HEK293T (cell line): ENCODE measurements around the gene HHIPL1.

Source experiments
- CTCF ChIA-PET: fragments of 350-600 bp; formaldehyde crosslinking; extraction: SDS; loops from one replicate; lab custom pipeline; 2021; ENCODE audit warnings: antibody characterized with exemption, inconsistent platforms; lab: Yijun Ruan, JAX
- POLR2A ChIA-PET: fragments of 350-600 bp; formaldehyde crosslinking; extraction: SDS; loops from one replicate; lab custom pipeline; 2020; ENCODE audit warnings: antibody characterized with exemption, inconsistent platforms; lab: Yijun Ruan, JAX
- DNase-seq: peaks from one replicate; pipeline ENCODE4 v3.0.0; 2012; ENCODE audit warnings: mixed read lengths; ENCODE audit errors: extremely low spot score
- ARNT ChIP-seq: fragments of 450-650 bp; IDR thresholded peaks from 2 replicates; pipeline ENCODE4 v1.6.1; 2017; ENCODE audit warnings: mild to moderate bottlenecking
- BHLHE40 ChIP-seq: fragments of 450-650 bp; IDR thresholded peaks from 2 replicates; pipeline ENCODE4 v1.6.1; 2016; ENCODE audit warnings: mild to moderate bottlenecking, moderate library complexity, borderline replicate concordance
- CTBP1 ChIP-seq: fragments of 450-650 bp; IDR thresholded peaks from 2 replicates; pipeline ENCODE4 v1.6.1; 2016; ENCODE audit warnings: borderline replicate concordance
- ELF4 ChIP-seq: fragments of 450-650 bp; IDR thresholded peaks from 2 replicates; pipeline ENCODE4 v1.6.1; 2017; ENCODE audit warnings: antibody characterized with exemption
- FOXA1 ChIP-seq: fragments of 450-650 bp; IDR thresholded peaks from 2 replicates; pipeline ENCODE4 v1.6.1; 2016; ENCODE audit warnings: mild to moderate bottlenecking
- FOXK2 ChIP-seq: fragments of 450-650 bp; IDR thresholded peaks from 2 replicates; pipeline ENCODE4 v1.6.1; 2016; ENCODE audit warnings: mild to moderate bottlenecking
- FOXM1 ChIP-seq: fragments of 450-650 bp; IDR thresholded peaks from 2 replicates; pipeline ENCODE4 v1.6.1; 2017; ENCODE audit warnings: mild to moderate bottlenecking, borderline replicate concordance
- HDGF ChIP-seq: fragments of 450-650 bp; IDR thresholded peaks from 2 replicates; pipeline ENCODE4 v1.6.1; 2017; ENCODE audit warnings: antibody characterized with exemption, borderline replicate concordance
- L3MBTL2 ChIP-seq: fragments of 450-650 bp; conservative IDR thresholded peaks from 2 replicates; pipeline ENCODE4 v1.6.1; 2016; ENCODE audit warnings: mild to moderate bottlenecking
- LEF1 ChIP-seq: fragments of 450-650 bp; IDR thresholded peaks from 2 replicates; pipeline ENCODE4 v1.6.1; 2017; ENCODE audit warnings: mild to moderate bottlenecking, borderline replicate concordance
- NFRKB ChIP-seq: fragments of 450-650 bp; IDR thresholded peaks from 2 replicates; pipeline ENCODE4 v1.6.1; 2016; ENCODE audit warnings: mild to moderate bottlenecking, moderate library complexity
- SP1 ChIP-seq: fragments of 450-650 bp; IDR thresholded peaks from 2 replicates; pipeline ENCODE4 v1.6.1; 2017
- SUZ12 ChIP-seq: fragments of 450-650 bp; IDR thresholded peaks from 2 replicates; pipeline ENCODE4 v1.6.1; 2016; ENCODE audit warnings: mild to moderate bottlenecking
- TARDBP ChIP-seq: fragments of 450-650 bp; IDR thresholded peaks from 2 replicates; pipeline ENCODE4 v1.6.1; 2016
- ZNF384 ChIP-seq: fragments of 450-650 bp; IDR thresholded peaks from 2 replicates; pipeline ENCODE4 v1.6.1; 2016
- TF ChIP-seq, protein P1 (sequence below): fragments of 450-650 bp; IDR thresholded peaks from 2 replicates; pipeline ENCODE4 v1.6.1; 2016

Gene HHIPL1

DNA sequence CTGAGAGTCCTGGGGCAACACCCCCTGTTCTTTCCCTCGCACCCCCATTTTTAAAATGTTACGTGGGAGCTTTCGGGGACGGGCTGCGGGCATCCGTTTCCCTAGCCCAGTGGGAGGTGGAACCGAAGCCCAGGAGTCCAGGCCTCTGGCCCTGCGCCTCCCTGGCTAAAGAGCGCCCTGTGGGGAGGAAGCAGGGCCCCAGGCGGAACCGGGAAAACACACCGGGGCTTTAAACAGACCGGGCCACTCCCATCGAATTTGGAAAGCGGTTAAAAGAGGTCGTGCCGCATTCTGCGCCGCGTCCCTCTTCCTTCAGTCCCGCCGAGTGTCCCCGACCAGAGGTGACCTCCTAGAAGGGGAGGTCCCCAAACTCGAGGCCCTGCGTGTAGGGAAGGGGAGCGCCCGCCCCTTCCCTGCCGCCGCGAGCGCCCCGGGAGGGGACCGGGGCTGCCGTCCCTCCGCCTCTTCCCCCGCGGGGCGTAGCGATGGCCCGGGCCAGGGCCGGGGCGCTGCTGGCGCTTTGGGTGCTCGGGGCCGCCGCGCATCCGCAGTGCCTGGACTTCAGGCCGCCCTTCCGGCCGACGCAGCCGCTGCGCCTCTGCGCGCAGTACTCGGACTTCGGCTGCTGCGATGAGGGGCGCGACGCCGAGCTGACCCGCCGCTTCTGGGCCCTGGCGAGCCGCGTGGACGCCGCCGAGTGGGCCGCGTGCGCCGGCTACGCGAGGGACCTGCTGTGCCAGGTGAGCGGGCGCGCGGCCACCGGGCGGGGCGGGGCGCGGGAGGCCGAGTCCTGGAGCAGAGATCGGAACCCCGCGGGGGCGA, at the start of gene HHIPL1:
Gene HHIPL1, plus strand, starts transcription at position 407 of the 822 bp plus-strand sequence. Its CDS starts 79 bp downstream, at position 486.
- TF ChIP-seq ZNF384 (no peak), LEF1 (no peak), ELF4 (no peak), BHLHE40 (no peak), SP1 (no peak), FOXK2 (no peak), L3MBTL2 (no peak), CTBP1 (no peak), TARDBP (no peak), FOXA1 (no peak), NFRKB (no peak)
- TF ChIP-seq, protein P1, sequence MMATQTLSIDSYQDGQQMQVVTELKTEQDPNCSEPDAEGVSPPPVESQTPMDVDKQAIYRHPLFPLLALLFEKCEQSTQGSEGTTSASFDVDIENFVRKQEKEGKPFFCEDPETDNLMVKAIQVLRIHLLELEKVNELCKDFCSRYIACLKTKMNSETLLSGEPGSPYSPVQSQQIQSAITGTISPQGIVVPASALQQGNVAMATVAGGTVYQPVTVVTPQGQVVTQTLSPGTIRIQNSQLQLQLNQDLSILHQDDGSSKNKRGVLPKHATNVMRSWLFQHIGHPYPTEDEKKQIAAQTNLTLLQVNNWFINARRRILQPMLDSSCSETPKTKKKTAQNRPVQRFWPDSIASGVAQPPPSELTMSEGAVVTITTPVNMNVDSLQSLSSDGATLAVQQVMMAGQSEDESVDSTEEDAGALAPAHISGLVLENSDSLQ = no peak
- POLR2A ChIA-PET = no interaction called here
- no peak for DNase-seq
- CTCF ChIA-PET = no interaction called here

DNA sequence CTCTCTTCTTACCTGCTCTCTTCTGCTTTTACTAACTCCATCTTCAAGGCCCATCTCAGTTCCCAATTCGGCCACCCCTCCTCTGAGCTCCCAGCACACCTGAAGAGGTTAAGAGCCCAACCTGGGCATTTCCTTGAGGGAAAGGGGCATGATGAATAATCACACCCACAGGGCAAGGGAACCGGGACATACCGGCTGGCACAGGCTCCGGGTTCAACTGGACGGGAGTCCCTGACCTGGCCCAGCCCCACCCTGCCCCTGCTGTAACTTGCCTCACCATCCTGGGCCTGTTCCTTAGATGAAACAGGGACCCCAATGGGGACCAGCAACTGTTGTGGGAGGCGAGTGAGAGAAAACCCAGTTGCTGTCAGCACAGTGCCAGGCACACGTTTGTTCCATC, 49.4 kb upstream of the HHIPL1 start:
- ChIA-PET CTCF (no interaction called here), POLR2A (no interaction called here)
- no peak for DNase-seq
- no peak for TF ChIP-seq SUZ12
- no peak for TF ChIP-seq BHLHE40
- no peak for TF ChIP-seq FOXA1
- no peak for TF ChIP-seq TARDBP
- no peak for TF ChIP-seq ELF4
- no peak for TF ChIP-seq CTBP1
- TF ChIP-seq SP1 = no peak
- no peak for TF ChIP-seq FOXK2
- no peak for TF ChIP-seq HDGF
- TF ChIP-seq, protein P1 = no peak
- no peak for TF ChIP-seq L3MBTL2
- TF ChIP-seq FOXM1 = no peak
- no peak for TF ChIP-seq ZNF384
- no peak for TF ChIP-seq ARNT
- no peak for TF ChIP-seq LEF1
- TF ChIP-seq NFRKB = no peak

DNA sequence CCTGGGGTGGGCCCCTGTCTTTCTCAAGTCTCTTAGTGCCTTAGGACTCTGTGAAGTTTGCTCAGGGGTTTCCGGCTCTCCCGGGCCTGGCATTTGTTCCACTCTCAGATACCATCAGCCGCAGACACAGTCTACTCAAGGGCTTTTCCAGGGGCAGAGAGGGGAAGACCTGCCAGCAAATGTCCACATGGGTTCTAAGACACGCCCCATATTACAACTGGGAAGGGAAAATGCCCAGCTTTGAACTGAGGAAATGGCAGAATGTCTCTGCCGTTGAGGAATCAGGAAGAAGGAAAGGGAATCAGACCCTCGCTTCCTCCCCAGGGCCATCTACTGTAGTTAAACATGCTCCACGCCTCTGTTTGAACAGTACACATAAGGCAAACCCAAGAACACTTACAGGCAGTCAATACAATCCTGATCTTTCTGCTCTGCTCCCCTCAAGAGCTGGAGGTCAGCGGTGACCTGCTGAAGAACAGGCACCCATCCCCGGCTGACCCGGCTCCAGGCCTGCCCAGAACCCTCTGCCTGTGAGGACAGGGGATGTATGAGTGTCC, 48.8 kb upstream of the HHIPL1 start:
- DNase-seq = no peak
- TF ChIP-seq ZNF384 = no peak
- no peak for TF ChIP-seq BHLHE40
- no peak for TF ChIP-seq L3MBTL2
- TF ChIP-seq TARDBP = no peak
- no peak for TF ChIP-seq LEF1
- TF ChIP-seq NFRKB = no peak
- TF ChIP-seq FOXM1 = no peak
- TF ChIP-seq SP1 = no peak
- TF ChIP-seq, protein P1 = no peak
- TF ChIP-seq FOXA1 = no peak
- no peak for TF ChIP-seq CTBP1
- TF ChIP-seq FOXK2 = no peak
- no peak for TF ChIP-seq SUZ12
- no peak for TF ChIP-seq HDGF
- TF ChIP-seq ELF4 = no peak
- POLR2A ChIA-PET = no interaction called here
- CTCF ChIA-PET = no interaction called here

DNA sequence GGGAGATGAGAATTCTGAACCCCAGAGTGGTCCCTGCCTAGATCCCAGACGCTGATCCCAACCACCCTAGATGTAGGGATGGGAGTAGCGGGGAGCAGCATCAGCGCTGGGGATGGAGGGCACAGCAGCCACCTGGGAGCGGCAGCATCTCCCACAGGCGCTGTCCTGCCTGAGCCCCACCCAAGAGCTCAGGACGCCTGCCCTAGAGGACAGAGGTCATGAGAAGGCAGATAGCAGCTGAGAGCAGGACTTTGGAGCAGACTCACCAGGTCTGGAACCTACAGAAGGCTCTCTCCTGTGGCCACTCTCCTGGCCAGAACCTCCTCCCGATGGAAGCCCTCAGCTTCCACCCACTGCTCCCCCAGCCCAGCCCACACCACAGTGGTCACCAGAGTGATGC, 48.2 kb upstream of the HHIPL1 start:
- no peak for DNase-seq
- ChIA-PET POLR2A (no interaction called here), CTCF (no interaction called here)
- TF ChIP-seq SP1 = no peak
- TF ChIP-seq, protein P1 = no peak
- TF ChIP-seq FOXM1 = no peak
- no peak for TF ChIP-seq BHLHE40
- no peak for TF ChIP-seq ZNF384
- no peak for TF ChIP-seq ARNT
- no peak for TF ChIP-seq HDGF
- no peak for TF ChIP-seq CTBP1
- no peak for TF ChIP-seq SUZ12
- no peak for TF ChIP-seq FOXK2
- no peak for TF ChIP-seq LEF1
- TF ChIP-seq FOXA1 = no peak
- no peak for TF ChIP-seq ELF4
- TF ChIP-seq L3MBTL2 = no peak
- no peak for TF ChIP-seq TARDBP
- TF ChIP-seq NFRKB = no peak
